ENCODE results near the gene IMPA2.
"Not testable (repeated sequence)": the region's sequence is repeated elsewhere in the genome, so short reads cannot be mapped to it uniquely, and the experiment has no call there.

The IMPA2 gene

DNA sequence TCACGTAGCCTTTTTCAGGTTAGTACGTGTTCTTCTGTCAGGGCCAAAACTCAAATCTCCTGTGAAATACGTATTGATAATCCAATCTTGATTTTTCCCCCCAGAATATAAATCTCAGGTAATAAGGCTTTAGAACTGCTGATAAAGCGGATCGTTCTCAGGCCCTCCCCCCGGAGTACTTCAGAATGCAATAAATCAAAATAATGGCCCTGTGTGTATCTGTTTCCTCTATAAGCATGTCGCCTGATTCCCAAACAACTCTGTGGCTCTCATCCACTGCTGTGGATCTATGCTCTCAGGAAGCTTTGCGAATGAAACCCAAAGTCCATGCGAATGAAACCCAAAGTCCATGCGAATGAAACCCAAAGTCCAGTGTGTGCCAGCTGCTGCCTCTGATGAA lies 49.4 kb downstream of the IMPA2 start:
- no peak for DNase-seq (ENCODE audit: low read depth)

GRCh38 chr18:12031181-12031580 lies 49.9 kb downstream of the IMPA2 start:
- no peak for DNase-seq (ENCODE audit: low read depth)

- DNase-seq (ENCODE audit: low read depth) = no peak
Observed at GRCh38 chr18:12031846-12032245, 50.5 kb downstream of the IMPA2 start.

GRCh38 chr18:12032786-12033642 lies 51.7 kb downstream of the IMPA2 start:
- no peak for DNase-seq (ENCODE audit: low read depth)

DNA sequence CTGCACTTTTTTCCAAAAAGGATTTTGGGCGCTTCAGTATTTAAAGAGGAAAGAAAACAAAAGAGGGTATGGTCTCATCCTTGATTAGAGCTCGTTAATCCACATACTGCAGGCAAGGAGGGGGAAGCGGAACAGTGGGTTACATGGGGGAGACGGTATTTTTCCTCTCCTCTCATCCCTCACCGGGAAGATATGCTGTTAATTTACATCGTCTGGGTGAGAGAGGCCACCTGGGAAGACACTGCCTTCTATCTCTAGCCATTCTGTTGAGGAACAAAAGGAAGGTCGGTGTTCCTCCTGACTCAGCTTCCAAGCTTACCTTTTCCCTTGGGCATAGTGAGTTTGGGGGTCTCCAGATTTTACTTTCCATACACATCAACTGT lies 52.3 kb downstream of the IMPA2 start:
- no peak for DNase-seq (ENCODE audit: low read depth)

- no peak for DNase-seq (ENCODE audit: low read depth)
Observed at GRCh38 chr18:12034241-12035100, 53.2 kb downstream of the IMPA2 start.

GRCh38 chr18:12035481-12035880 lies 54.2 kb downstream of the IMPA2 start:
- DNase-seq (ENCODE audit: low read depth) = no peak

- no peak for DNase-seq (ENCODE audit: low read depth)
Observed at GRCh38 chr18:12036201-12036751, 55.0 kb downstream of the IMPA2 start.

DNA sequence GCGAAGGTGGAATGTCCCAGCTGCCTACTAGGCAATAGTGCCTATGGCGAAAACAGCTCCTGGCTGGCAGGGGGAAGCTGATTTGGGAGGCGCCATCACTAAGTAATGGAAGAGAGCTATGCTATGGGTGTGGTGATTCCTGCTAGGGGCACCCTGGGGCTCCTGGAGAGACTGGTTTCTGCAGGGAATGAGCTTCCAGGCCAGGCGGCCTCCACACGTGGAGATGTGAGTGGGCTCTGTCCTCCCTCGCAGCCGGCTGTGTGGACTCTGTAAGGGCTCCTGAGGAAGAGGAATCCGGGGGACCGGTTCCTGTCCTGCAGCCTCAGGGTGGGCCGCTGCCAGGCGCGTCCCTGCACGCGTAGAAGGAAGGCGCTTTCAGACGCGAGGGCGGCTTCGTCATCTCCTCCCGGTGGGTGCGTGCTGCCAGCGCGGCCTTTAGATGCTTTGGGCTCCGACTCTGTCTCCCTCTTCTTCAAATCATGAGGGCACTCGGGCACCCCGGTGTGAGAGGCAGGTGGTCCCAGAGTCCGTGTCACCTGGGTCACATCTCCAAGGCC lies 56.9 kb downstream of the IMPA2 start:
- no peak for DNase-seq (ENCODE audit: low read depth)

DNA sequence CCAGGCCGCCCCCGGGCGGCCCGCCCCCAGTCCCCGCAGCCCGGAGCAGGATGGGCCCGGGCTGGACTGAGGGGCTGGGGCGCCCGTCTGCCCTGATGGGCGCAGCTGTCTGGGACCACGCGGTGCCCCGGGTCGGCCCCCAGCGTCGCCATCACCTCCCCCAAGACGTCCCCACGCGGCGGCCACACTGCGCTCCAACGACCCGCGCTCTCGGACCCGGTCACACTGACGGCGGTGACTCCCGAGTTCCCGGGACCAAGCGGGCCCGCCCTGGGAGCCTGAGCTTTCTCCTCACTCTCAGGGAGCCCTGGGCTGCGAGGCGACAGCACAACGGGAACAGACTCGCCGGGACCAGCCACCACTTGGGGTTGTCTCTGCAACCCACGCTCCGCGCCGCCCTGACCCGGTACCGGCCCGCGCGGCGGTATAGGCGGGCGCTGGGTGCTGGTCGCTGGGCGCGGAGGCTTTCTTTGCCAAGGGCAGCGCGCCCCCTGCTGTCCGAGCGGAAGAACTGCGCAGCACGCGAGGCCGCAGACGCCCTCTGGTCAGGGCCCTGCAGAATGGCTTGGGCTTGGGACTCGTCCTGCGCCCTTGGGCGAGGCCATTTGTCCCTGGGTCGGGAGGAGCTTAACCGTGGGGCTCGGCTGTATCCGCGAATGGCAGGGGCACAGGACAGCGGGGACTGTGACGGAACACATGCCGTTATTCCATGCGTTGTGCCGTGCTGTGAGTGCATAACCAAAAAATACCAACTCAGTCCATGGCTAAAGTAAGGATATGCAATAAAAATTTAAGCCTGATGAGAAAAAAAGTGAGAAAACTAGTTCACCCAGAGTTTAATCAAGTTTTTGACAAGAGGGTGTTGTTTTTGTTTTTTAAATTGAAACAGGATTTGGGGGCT lies 57.6 kb downstream of the IMPA2 start:
- DNase-seq (ENCODE audit: low read depth) = peak; percentile 34

GRCh38 chr18:12039540-12039930 lies 58.2 kb downstream of the IMPA2 start:
- DNase-seq (ENCODE audit: low read depth) = not testable (repeated sequence)

GRCh38 chr18:12041561-12041960 lies 60.3 kb downstream of the IMPA2 start:
- DNase-seq (ENCODE audit: low read depth) = no peak

DNA sequence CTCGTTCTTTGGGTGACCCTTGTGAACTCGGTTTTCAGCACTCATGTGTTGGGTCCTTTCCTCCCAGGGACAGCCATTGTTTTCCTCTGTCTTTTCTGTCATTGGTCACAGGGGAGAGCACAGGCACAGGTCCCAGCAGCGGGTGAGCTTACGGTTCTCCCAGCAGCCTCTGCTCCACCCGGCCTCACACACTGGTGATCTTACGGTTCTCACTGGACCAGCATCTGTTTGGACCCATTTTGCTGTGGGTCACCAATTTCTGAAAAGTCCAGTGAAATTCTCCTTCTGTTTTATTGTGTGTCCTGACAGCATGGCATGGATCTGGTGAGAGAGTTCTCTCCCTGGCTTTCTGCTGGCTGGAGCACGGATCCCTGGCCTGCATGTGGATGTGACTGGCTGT lies 62.5 kb downstream of the IMPA2 start:
- DNase-seq (ENCODE audit: low read depth) = no peak

DNA sequence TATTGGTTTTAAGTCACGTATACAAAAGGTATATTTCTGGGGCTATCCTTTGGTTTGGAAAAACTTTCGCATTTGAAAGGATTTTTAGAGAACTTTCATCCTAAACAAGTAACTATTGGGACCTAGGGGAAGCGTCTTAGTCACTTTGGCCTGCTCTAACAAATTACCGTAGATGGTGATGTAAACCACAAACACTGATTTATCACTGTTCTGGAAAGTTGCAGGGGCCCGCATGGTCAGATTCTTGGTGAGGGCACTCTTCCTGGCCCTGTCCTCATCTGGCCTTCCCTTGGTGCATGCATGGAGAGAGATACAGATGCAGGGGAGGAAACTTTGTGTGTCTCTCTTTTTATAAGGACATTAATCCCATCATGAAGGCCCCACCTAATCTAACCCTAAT lies 63.3 kb downstream of the IMPA2 start:
- DNase-seq (ENCODE audit: low read depth) = no peak

DNA sequence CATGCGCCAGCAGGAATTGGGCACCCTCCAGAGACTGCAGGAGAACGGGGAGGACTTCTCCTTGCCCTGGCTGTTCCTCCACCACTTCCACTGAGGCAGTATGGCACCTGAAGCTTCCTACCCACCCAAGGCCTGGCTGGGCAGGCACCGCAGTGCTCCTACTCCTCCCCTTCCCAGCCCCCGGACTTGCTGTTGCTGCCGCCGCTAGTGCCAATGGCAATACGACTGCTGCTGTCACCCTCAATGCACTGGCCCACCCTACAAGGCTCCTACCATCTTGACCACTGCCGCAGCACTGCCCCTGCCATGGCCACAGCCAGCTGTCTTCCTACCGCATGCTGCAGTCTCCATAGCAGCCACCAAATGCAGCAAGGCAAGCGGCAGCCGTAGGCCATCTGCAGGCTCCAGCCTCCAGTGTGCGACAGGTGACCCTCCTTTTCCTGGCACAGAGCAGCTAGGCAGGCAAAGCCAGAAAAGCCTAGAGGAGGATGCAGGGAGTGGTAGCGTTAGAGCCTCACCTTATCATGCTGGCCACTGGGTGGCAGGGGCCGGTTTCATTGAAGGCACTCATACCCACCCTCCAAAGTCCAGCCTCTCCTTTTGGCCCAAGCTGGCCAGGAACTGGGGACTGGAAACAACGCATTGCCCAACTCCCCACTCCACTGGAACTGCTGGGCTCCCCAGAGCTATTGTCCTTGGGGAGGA lies 64.9 kb downstream of the IMPA2 start:
- DNase-seq (ENCODE audit: low read depth) = no peak

GRCh38 chr18:12046751-12047335 lies 65.5 kb downstream of the IMPA2 start:
- no peak for DNase-seq (ENCODE audit: low read depth)

- no peak for DNase-seq (ENCODE audit: low read depth)
Observed at GRCh38 chr18:12048010-12048826, 66.9 kb downstream of the IMPA2 start.

DNA sequence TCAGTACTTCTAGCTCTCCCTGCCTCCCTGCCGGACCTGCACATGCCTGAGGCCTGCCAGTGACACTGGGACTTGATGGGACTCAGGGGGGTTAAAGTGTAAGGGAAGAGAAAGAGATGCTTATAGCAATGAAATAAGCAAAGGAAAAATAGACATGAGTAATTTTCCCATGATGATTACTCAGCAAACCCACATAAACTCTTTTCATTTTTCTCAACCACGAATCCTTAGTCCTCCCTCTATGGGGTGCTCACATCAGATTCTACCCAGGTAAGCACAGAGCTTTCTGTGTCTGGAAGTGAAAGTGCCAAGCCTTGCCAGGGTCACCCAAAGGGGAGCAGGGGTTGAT lies 67.5 kb downstream of the IMPA2 start:
- no peak for DNase-seq (ENCODE audit: low read depth)

DNA sequence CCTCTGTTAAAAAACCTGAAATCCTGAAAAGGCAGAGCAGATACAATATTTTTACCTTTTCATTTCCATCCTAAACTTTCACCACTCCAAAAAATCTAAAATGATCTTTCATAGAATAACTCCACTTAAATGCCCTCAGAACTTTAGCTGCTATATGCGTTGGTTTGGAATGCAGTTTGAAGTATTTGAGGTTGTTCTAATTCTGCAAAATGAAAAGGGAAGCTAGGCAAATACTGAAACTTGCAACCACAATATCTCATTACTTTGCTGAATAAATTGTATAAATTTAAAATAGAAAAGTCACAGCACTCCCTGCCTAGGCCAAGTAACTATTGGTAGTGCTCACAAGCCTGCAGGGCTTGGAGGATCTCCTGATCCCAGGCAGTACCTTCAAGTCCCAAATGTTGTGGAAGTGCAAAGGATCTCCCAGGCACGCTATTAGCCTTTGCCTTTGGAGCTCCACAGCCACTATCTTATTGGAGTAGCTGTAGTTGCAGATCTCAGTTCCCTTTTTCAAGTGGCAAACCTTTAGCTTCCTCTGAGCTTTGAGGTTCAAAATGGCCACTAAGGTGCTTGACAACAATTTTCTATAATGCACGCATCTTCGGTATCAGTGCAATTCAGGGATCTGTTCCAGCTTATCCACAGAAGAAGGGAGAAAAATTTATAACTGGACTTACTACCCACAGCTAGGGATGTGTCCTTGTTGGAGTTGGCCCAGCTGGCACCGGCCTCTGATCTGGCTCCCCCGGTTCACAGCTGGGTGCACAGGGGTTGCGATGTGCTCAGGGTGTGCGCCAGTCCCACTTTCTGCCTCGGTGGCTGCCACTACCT lies 68.9 kb downstream of the IMPA2 start:
- no peak for DNase-seq (ENCODE audit: low read depth)
